ENCODE results near the gene HDGFL2. TPM values are rescaled to one million over a fixed set of nuclear protein-coding genes. Genes with fewer than 3 reads are reported as not detected.

Gene HDGFL2
- total and polyA plus RNA-seq, 2 of the 8 experiments (the other 6 are each of a cell fraction or from before 2014, with no cell fraction given) = 31.1 to 106 TPM

DNA sequence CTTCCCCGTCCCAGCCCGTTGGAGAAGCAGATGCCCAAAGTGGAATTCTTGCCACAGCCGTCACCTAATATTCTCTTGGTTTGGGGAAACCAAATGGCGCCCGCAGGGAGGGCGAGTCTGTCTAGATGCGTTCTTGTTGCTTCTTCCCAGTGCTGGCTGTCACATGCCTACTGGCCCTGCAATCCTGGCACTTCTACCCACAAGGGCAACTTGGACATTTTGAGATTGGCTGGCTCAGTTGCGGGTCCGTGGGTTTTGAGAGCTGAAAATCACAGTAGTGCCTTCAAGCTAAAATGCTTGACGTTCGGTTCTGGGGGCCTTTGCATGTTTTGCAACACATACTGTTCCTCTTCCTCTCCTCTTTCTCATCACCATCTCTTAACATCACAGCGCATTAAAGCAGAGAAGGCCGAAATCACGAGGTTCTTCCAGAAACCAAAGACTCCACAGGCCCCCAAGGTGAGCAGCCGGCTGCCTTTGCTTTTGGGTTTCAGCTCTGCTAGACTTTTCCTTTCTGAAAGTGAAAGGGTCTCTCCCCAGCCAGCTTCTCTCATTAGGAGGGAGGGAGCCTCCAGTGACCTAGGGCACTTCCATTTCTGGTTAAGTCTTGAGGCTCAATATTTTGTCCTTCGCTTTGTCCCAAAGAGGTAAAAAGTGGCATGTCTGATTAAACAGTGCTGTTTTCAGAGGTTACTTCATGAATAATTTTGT, 48.5 kb upstream of the HDGFL2 start:
- Histone ChIP-seq H3K4me1 (replicated peaks in 1 of 4; ENCODE audit: control insufficient read depth in 3 of 4, insufficient read depth in 4 of 4, low read length in 3 of 4) (no peaks in the 10 kb centered on the region), H2AFZ (ENCODE audit: low read length) (no peak overlapping the region), H4K5ac (ENCODE audit: insufficient read length, low read depth, low read length) (no peak overlapping the region), H4K8ac (ENCODE audit: extremely low read depth, insufficient read depth, low read length) (no peak overlapping the region), H3K79me2 (ENCODE audit: control insufficient read depth in 1 of 2, insufficient read depth in 2 of 2, low read length in 2 of 2) (peaks cover 4 to 32% of the 10 kb centered on the region in 2 experiments; a peak in 2 of 4 replicates), H2BK15ac (ENCODE audit: low read length) (no peak overlapping the region), H3K4ac (replicated peaks; ENCODE audit: insufficient read length, low read depth, low read length) (no peak overlapping the region), H2BK120ac (replicated peaks; ENCODE audit: low read depth, low read length) (no peak overlapping the region), H3K27ac (ENCODE audit: low read depth, low read length) (no peak overlapping the region), H3K79me1 (ENCODE audit: low read depth, low read length) (peaks cover 3% of the 10 kb centered on the region; the same call in 1 of the 2 replicates), H2AK5ac (ENCODE audit: low read depth, low read length) (no peak overlapping the region), H3K18ac (ENCODE audit: extremely low read depth, low read length) (no peak overlapping the region), H4K20me1 (replicated peaks in 1 of 2; ENCODE audit: control insufficient read depth in 1 of 2, insufficient read depth in 2 of 2, low read length in 2 of 2) (peaks cover 7 to 8% of the 10 kb centered on the region in 2 experiments), H4K91ac (replicated peaks; ENCODE audit: insufficient read length, low read length) (no peak overlapping the region), H3K56ac (replicated peaks; ENCODE audit: insufficient read length, low read depth, low read length) (no peak overlapping the region), H3K9me3 (ENCODE audit: insufficient read depth in 2 of 2, low read depth in 1 of 2, low read length in 1 of 2) (no peaks in the 10 kb centered on the region), H3K9ac (replicated peaks in 1 of 4; ENCODE audit: extremely low read depth in 1 of 4, low read depth in 3 of 4, low read length in 3 of 4) (no peak overlapping the region), H2BK12ac (ENCODE audit: low read depth, low read length) (no peak overlapping the region), H2BK20ac (ENCODE audit: low read length) (no peak overlapping the region), H3K27me3 (replicated peaks in 1 of 4; ENCODE audit: control insufficient read depth in 3 of 4, extremely low read depth in 1 of 4, insufficient read depth in 3 of 4, low read length in 3 of 4) (no peaks in the 10 kb centered on the region), H3K23me2 (ENCODE audit: low read depth, low read length) (no peaks in the 10 kb centered on the region), H3K4me2 (ENCODE audit: insufficient read depth in 1 of 2, low read depth in 2 of 2, low read length in 2 of 2) (no peak overlapping the region), H2BK5ac (ENCODE audit: low read depth, low read length) (no peak overlapping the region), H3K36me3 (ENCODE audit: control insufficient read depth in 2 of 4, insufficient read depth in 4 of 4, low read length in 3 of 4) (peaks cover 27 to 79% (median 59%) of the 10 kb centered on the region in 4 experiments), H3K14ac (ENCODE audit: insufficient read length) (no peak overlapping the region), H3K4me3 (ENCODE audit: extremely low read depth in 1 of 4, insufficient read depth in 2 of 4, low read depth in 3 of 4, low read length in 4 of 4) (no peak overlapping the region), H3K23ac (ENCODE audit: insufficient read length) (no peak overlapping the region)
- FAIRE-seq (no peak), DNase-seq (ENCODE audit: low read depth in 1 of 2, low spot score in 2 of 2) (no peak)
- ChIA-PET POLR2A (ENCODE audit: partially characterized antibody) (interaction anchor here (2.7 to 58.1 kb wide), 3 partner anchors 1 to 53 kb away, joined by 9 to 1590 read pairs (median 1590); partner anchors contain the start of genes CHAF1A, SH3GL1 and UBXN6), CTCF (ENCODE audit: partially characterized antibody) (no interaction called here)
- WGBS, 2 experiments (ENCODE audit: extremely low coverage in 1 of 2, insufficient coverage in 1 of 2, insufficient read length in 1 of 2, insufficient replicate concordance in 2 of 2, low coverage in 1 of 2, low lambda C conversion rate in 2 of 2, missing lambda C conversion rate in 1 of 2) = 94% methylated on average over 16 of the region's 16 CpGs; no CpG with 5 or more reads in 1 of the 2 experiments
- TF ChIP-seq KDM1A (IDR thresholded peaks at IDR 0.05; ENCODE audit: borderline replicate concordance, low read length) (no peak), EP300 (IDR thresholded peaks at IDR 0.05; ENCODE audit: borderline replicate concordance in 1 of 2, low read depth in 2 of 2, low read length in 2 of 2) (no peak), EGR1 (IDR thresholded peaks at IDR 0.05; ENCODE audit: borderline replicate concordance, low read depth, low read length) (no peak), CREB1 (IDR thresholded peaks at IDR 0.05) (no peak), GABPA (IDR thresholded peaks at IDR 0.05; ENCODE audit: borderline replicate concordance, insufficient read depth, low read length) (no peak), PHF8 (conservative IDR thresholded peaks at IDR 0.05; ENCODE audit: low read depth, low read length) (no peak), CTBP2 (IDR thresholded peaks at IDR 0.05; ENCODE audit: borderline replicate concordance, insufficient read depth, insufficient read length, low read length) (no peak), HDAC6 (IDR thresholded peaks at IDR 0.05; ENCODE audit: low read depth, low read length) (no peak), BRCA1 (IDR thresholded peaks at IDR 0.05; ENCODE audit: low read depth, low read length) (no peak)
- TF ChIP-seq, protein P1, sequence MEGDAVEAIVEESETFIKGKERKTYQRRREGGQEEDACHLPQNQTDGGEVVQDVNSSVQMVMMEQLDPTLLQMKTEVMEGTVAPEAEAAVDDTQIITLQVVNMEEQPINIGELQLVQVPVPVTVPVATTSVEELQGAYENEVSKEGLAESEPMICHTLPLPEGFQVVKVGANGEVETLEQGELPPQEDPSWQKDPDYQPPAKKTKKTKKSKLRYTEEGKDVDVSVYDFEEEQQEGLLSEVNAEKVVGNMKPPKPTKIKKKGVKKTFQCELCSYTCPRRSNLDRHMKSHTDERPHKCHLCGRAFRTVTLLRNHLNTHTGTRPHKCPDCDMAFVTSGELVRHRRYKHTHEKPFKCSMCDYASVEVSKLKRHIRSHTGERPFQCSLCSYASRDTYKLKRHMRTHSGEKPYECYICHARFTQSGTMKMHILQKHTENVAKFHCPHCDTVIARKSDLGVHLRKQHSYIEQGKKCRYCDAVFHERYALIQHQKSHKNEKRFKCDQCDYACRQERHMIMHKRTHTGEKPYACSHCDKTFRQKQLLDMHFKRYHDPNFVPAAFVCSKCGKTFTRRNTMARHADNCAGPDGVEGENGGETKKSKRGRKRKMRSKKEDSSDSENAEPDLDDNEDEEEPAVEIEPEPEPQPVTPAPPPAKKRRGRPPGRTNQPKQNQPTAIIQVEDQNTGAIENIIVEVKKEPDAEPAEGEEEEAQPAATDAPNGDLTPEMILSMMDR (IDR thresholded peaks at IDR 0.05; ENCODE audit: control extremely low read depth in 1 of 3, insufficient read depth in 1 of 3, low read depth in 1 of 3, low read length in 3 of 3) = no peak
